ENCODE measurements around the gene ZNF597. TPM values are rescaled to one million over a fixed set of nuclear protein-coding genes. Genes with fewer than 3 reads are reported as not detected.
"Not testable (repeated sequence)": the region's sequence is repeated elsewhere in the genome, so short reads cannot be mapped to it uniquely, and the experiment has no call there.

Gene ZNF597
- total RNA-seq, 1 experiment from 2014 or later: 1.9 TPM

GRCh38 chr16:3480901-3481695 is 37.8 kb upstream of the ZNF597 start:
- H3K27me3 ChIP-seq (ENCODE audit: control insufficient read depth, insufficient read depth, low read length): no peaks in the 10 kb centered on the region
- peaks cover 21% of the 10 kb centered on the region for H3K36me3 ChIP-seq (replicated peaks; ENCODE audit: control insufficient read depth, insufficient read depth, low read length)
- peak; percentile 79 for DNase-seq
- H3K4me3 ChIP-seq (ENCODE audit: insufficient read depth, low read depth, low read length): no peak overlapping the region

DNA sequence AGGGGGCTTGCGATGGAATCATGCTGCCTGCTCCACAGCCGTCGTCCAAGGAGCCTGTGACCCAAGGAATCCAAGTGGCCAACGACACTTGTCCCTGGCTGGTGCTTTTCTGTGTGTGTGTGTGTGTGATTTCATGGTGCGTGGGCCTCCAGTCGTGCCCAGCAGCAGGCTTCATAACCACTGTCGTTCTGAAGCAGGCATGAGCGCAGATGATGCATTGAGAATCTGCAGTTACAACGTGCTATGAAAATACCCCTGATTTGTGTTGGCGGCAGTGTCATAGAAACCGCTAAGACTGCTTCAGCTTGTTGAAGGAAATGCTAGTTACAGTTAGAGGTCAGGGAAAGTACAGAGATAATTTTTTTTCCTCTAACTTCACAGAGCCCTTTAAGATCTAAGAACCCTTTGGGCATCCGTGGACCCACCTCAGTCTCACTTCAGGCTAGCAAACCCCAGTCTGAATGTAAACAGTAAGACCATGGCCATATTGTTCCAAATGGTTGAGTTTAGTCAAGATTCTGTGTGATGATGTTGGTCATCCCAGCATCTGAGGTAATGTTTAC is 36.4 kb upstream of the ZNF597 start:
- Histone ChIP-seq H3K27me3 (ENCODE audit: control insufficient read depth, insufficient read depth, low read length) (no peaks in the 10 kb centered on the region), H3K4me3 (ENCODE audit: insufficient read depth, low read depth, low read length) (no peak overlapping the region), H3K36me3 (replicated peaks; ENCODE audit: control insufficient read depth, insufficient read depth, low read length) (peaks cover 16% of the 10 kb centered on the region)
- DNase-seq: peak; percentile 16

DNA sequence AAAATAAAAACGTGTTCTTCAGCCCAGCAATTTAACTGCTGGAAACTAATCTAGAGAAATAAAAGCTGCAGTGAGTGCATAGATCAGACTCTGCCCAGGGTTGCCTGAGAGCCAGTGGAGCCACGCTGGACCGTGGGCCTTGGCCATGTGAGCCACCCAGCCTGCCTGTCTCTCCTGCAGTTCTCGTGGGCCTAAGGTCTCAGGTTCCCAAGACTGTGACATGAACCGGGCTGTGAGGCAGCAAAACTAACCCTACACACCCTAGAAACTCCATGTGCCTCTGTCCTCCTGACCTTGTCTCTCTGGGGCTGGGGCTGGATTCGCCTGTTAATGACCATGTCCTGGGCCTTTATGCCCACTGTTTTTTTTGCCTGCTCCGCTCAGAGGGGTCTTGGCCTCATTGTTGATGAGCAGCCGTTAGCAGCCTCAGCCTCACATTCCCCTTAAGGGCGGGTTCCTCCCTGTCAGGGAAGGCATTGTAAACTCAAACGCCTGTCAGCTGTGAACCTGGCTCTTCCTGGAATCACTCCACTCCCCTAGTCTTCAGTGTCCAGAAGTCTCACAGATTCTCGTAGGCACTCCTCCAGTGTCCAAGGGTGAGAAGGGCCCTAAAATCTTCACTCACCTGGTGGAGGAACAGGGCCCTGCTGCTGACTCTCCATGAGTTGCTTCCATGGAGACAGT is 35.1 kb upstream of the ZNF597 start:
- no peak overlapping the region for H3K4me3 ChIP-seq (ENCODE audit: insufficient read depth, low read depth, low read length)
- peak; percentile 19 for DNase-seq
- H3K27me3 ChIP-seq (ENCODE audit: control insufficient read depth, insufficient read depth, low read length): no peaks in the 10 kb centered on the region
- H3K36me3 ChIP-seq (replicated peaks; ENCODE audit: control insufficient read depth, insufficient read depth, low read length): peaks cover 9% of the 10 kb centered on the region

DNA sequence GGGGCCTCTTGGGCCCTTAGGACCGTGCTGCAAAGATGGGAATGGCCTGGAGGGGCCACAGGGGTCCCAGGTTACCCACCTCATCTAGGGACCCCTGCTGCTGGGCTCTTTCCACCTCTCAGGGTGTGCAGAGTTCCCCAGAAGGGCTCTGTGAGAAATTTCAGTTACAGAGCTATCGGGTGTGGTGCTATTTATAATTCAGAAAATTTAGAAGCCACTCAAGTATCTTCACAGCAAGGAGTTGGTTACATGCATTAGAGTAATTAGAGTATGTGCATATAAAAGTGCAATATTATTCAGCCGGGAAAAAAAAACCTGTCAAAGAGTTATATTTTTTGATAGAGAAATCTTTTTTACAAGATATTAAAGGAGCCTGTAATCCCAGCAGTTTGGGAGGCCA is 33.1 kb upstream of the ZNF597 start:
- Histone ChIP-seq H3K27me3 (ENCODE audit: control insufficient read depth, insufficient read depth, low read length) (no peaks in the 10 kb centered on the region), H3K4me3 (ENCODE audit: insufficient read depth, low read depth, low read length) (no peak overlapping the region), H3K36me3 (replicated peaks; ENCODE audit: control insufficient read depth, insufficient read depth, low read length) (peaks cover 2% of the 10 kb centered on the region)
- no peak for DNase-seq

DNA sequence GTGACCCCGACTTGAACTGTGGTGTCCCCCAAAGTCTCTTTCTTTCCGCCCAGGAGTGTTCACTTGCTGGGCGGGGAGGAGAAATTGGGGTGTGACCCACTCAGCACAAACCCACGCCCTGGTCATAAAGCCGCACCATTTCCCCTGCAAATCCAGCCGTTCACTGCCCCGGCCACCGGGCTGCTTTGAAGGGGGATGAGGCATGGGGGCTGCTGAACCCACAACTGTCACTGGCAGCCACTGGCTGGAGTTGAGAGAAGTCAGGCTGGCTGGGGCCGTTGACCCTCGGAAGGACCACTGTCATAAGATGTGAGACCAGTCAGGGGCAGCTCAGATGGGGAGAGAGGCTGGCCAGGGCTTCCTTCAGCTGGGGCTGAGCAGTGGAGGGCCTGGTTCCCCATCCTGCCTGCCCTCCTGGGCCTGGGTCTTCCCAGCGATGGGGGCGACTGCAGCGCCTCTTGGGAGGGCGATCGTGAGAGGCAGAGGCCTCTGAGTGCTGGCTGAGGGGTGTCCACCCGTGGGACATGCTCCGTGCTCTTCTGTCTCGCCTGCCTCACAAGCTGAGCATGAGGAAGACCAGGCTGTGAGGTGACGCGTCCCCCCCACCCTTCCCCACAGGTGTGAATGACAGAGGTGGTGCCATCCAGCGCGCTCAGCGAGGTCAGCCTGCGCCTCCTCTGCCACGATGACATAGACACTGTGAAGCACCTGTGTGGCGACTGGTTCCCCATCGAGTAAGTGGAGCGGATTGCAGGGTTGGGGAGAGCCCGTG is 32.5 kb upstream of the ZNF597 start:
- peak; percentile 50 for DNase-seq
- no peak overlapping the region for H3K4me3 ChIP-seq (ENCODE audit: insufficient read depth, low read depth, low read length)
- H3K36me3 ChIP-seq (replicated peaks; ENCODE audit: control insufficient read depth, insufficient read depth, low read length): peaks cover 2% of the 10 kb centered on the region
- no peaks in the 10 kb centered on the region for H3K27me3 ChIP-seq (ENCODE audit: control insufficient read depth, insufficient read depth, low read length)

DNA sequence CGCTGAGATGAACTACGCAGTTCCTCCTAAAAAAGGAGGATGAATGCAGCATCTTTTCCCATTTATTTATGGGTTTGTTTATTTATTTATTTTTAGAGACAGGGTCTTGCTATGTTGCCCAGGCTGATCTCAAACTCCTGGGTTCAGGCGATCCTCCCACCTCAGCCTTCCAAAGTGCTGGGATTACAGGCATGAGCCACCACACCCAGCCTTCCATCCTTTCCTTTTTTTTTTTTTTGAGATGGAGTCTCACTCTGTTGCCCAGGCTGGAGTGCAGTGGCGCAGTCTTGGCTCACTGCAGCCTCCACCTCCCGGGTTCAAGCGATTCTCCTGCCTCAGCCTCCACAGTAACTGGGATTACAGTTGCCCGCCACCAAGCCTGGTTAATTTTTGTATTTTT is 31.6 kb upstream of the ZNF597 start:
- H3K4me3 ChIP-seq (ENCODE audit: insufficient read depth, low read depth, low read length); H3K27me3 ChIP-seq (ENCODE audit: control insufficient read depth, insufficient read depth, low read length); H3K36me3 ChIP-seq (replicated peaks; ENCODE audit: control insufficient read depth, insufficient read depth, low read length); DNase-seq: not testable (repeated sequence)

DNA sequence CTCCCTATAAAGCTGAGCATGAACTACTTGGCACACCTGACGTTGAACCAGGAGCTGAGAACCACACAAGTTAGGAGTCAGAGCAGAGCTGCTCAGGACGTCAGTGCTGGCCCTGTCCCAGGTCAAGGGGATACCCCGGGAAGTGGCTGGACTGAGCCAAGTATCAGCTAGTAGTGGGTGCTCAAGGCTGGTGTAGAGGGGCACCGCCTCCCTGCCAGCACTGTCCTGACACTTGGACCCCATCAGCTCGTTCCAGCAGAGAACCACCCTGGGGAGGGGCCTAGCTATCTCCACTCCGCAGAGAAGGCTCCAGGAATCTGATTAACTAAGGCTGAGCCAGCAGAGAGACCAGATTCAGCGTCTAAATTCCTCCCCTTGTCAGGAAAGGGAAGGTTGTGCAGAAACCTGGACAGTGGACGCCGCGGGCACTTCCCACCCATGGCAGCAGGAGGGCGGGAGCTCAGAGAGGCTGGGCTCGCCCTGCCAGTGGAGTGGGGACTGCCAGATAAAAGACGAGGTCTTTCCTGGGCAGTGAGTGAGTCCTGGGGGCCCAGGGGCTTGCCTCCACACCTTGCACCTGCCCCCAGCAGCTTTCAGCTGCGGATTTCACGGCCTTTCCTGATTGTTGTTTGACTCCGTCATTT is 31.0 kb upstream of the ZNF597 start:
- H3K4me3 ChIP-seq (ENCODE audit: insufficient read depth, low read depth, low read length): no peak overlapping the region
- no peak for DNase-seq
- 0 out of 2 replicates have a peak, but pooled peaks cover under 1% of the 10 kb centered on the region for H3K36me3 ChIP-seq (replicated peaks; ENCODE audit: control insufficient read depth, insufficient read depth, low read length)
- H3K27me3 ChIP-seq (ENCODE audit: control insufficient read depth, insufficient read depth, low read length): no peaks in the 10 kb centered on the region

DNA sequence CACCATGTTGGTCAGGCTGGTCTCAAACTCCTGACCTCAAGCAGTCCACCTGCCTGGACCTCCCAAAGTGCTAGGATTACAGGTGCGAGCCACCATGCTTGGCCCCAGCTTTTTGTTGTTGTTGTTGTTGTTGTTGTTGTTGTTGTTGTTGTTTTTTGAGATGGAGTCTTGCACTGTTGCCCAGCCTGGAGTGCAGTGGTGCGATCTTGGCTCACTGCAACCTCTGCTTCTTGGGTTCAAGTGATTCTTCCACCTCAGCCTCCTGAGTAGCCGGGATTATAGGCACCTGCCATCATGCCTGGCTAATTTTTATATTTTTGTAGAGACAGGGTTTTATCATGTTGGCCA is 30.3 kb upstream of the ZNF597 start:
- not testable (repeated sequence) for H3K27me3 ChIP-seq (ENCODE audit: control insufficient read depth, insufficient read depth, low read length); H3K36me3 ChIP-seq (replicated peaks; ENCODE audit: control insufficient read depth, insufficient read depth, low read length); DNase-seq; H3K4me3 ChIP-seq (ENCODE audit: insufficient read depth, low read depth, low read length)

GRCh38 chr16:3472878-3473595 is 29.7 kb upstream of the ZNF597 start:
- DNase-seq: no peak

DNA sequence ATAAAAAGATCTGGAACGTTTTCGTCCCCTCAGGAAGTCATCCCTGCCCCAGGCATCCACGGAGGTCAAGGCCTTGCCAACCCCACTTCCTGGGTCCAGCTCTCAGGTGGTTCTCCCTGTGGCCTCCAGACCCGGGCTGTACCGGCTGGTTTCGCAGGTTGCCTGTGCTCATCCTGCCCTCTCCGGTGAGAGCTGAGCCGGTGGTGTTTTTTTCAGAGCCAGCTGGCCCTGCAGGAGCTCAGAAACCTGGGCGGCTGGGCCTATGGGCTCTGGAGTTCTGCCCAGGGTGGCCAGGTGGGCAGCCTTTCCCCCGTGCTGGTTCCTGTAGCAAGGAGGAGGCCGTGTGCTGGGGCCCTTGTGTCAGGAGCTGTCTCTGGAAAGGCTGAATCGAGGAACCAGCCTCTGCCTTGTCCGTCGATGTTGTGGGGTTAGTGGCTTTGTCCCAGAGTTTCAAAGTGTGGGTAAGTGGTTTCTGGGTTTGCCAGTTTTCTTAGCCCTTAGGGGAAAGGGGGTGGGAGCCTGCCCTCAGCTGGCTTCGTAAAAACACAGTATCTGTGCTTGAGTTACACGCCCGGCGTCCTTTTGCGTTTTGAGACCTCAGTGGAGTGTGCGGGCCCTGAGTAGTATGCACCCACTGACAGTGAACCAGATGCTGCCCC is 28.3 kb upstream of the ZNF597 start:
- no peak for DNase-seq
- H3K4me3 ChIP-seq (ENCODE audit: insufficient read depth, low read depth, low read length): no peak overlapping the region
- H3K27me3 ChIP-seq (ENCODE audit: control insufficient read depth, insufficient read depth, low read length): no peaks in the 10 kb centered on the region
- H3K36me3 ChIP-seq (replicated peaks; ENCODE audit: control insufficient read depth, insufficient read depth, low read length): no peaks in the 10 kb centered on the region

More at GRCh38 chr16:3472878-3473595, 29.7 kb upstream of the ZNF597 start:
- H3K27me3 ChIP-seq (ENCODE audit: control insufficient read depth, insufficient read depth, low read length): no peaks in the 10 kb centered on the region
- no peaks in the 10 kb centered on the region for H3K36me3 ChIP-seq (replicated peaks; ENCODE audit: control insufficient read depth, insufficient read depth, low read length)
- H3K4me3 ChIP-seq (ENCODE audit: insufficient read depth, low read depth, low read length): no peak overlapping the region

GRCh38 chr16:3470723-3471122 is 27.4 kb upstream of the ZNF597 start:
- no peaks in the 10 kb centered on the region for H3K27me3 ChIP-seq (ENCODE audit: control insufficient read depth, insufficient read depth, low read length)
- no peak overlapping the region for H3K4me3 ChIP-seq (ENCODE audit: insufficient read depth, low read depth, low read length)
- no peaks in the 10 kb centered on the region; the same call in none of the 2 replicates for H3K36me3 ChIP-seq (replicated peaks; ENCODE audit: control insufficient read depth, insufficient read depth, low read length)
- DNase-seq: no peak

GRCh38 chr16:3469736-3470135 is 26.4 kb upstream of the ZNF597 start:
- Histone ChIP-seq H3K4me3 (ENCODE audit: insufficient read depth, low read depth, low read length) (no peak overlapping the region), H3K27me3 (ENCODE audit: control insufficient read depth, insufficient read depth, low read length) (no peaks in the 10 kb centered on the region), H3K36me3 (replicated peaks; ENCODE audit: control insufficient read depth, insufficient read depth, low read length) (no peaks in the 10 kb centered on the region; the same call in none of the 2 replicates)
- no peak for DNase-seq

DNA sequence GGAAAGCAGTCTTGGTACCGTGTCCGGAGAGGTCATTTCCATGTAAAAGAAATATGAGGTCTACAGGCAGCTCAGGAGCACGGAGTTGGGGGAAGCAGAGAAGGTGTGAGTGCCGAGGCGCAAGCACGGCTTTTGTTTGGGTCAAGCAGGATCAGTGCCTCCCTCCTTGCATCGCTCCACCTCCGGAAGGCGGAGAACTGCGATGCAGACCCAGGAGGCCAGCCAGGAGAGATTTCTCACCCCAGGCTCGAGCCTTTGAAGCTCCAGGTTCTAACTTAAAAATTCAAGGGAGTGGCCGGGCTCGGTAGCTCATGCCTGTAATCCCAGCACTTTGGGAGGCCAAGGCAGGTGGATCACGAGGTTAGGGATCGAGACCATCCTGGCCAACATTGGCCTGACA is 25.2 kb upstream of the ZNF597 start:
- no peak overlapping the region for H3K4me3 ChIP-seq (ENCODE audit: insufficient read depth, low read depth, low read length)
- no peaks in the 10 kb centered on the region for H3K27me3 ChIP-seq (ENCODE audit: control insufficient read depth, insufficient read depth, low read length)
- peak; percentile 72 for DNase-seq
- no peaks in the 10 kb centered on the region; the same call in none of the 2 replicates for H3K36me3 ChIP-seq (replicated peaks; ENCODE audit: control insufficient read depth, insufficient read depth, low read length)
